Fibroblast of villous mesenchyme (primary cell): ENCODE measurements around the gene PDE6A. TPM values are rescaled to one million over a fixed set of nuclear protein-coding genes. Genes with fewer than 3 reads are reported as not detected.

Experiments
- DNase-seq: peaks from one replicate; pipeline ENCODE4 v3.0.0-alpha.2; 2010; ENCODE audit warnings: low read depth
- H3K4me3 ChIP-seq: 2 replicates; pipeline ENCODE4 v1.5.1; 2011; ENCODE audit warnings: low read depth, mild to moderate bottlenecking, low read length
- CTCF ChIP-seq: IDR thresholded peaks from 2 replicates; pipeline ENCODE4 v1.5.1; 2012; ENCODE audit warnings: low read depth, mild to moderate bottlenecking, low read length; ENCODE audit not compliant: insufficient read depth
- total RNA-seq: library from RNA; depleted of rRNA; stranded (reverse); fragments of >200 nt; gene quantifications from 2 replicates; pipeline ENCODE4 v1.2.3, GENCODE V29; 2012

Gene PDE6A
- total RNA-seq, 1 donor = under 0.01 TPM

- DNase-seq = no peak
- TF ChIP-seq CTCF = no peak
- no peak overlapping the region for H3K4me3 ChIP-seq
Measured at GRCh38 chr5:149827546-149827945, 117.0 kb downstream of the PDE6A start.

- H3K4me3 ChIP-seq = no peak overlapping the region
- no peak for TF ChIP-seq CTCF
- DNase-seq = no peak
Measured at GRCh38 chr5:149827086-149827485, 117.5 kb downstream of the PDE6A start.

GRCh38 chr5:149826574-149826973 lies 118.0 kb downstream of the PDE6A start:
- DNase-seq = no peak
- TF ChIP-seq CTCF = no peak
- no peak overlapping the region for H3K4me3 ChIP-seq

- TF ChIP-seq CTCF = no peak
- peak; percentile 73 for DNase-seq
- no peak overlapping the region for H3K4me3 ChIP-seq
Measured at GRCh38 chr5:149824846-149825245, 119.7 kb downstream of the PDE6A start.

- no peak for TF ChIP-seq CTCF
- DNase-seq = no peak
- no peak overlapping the region for H3K4me3 ChIP-seq
Measured at GRCh38 chr5:149824120-149824519, 120.5 kb downstream of the PDE6A start.

- no peak overlapping the region for H3K4me3 ChIP-seq
- no peak for TF ChIP-seq CTCF
- DNase-seq = no peak
Measured at GRCh38 chr5:149823375-149823774, 121.2 kb downstream of the PDE6A start.

- TF ChIP-seq CTCF = no peak
- H3K4me3 ChIP-seq = no peak overlapping the region
Measured at GRCh38 chr5:149822301-149822700, 122.3 kb downstream of the PDE6A start.

More at GRCh38 chr5:149822301-149822700, 122.3 kb downstream of the PDE6A start:
- DNase-seq = no peak
